HepG2 (cell line): ENCODE measurements around the gene RBCK1. TPM values are rescaled to one million over a fixed set of nuclear protein-coding genes. Genes with fewer than 3 reads are reported as not detected.

ENCODE experiments used
- KLF11 ChIP-seq: IDR thresholded peaks from 2 replicates; pipeline ENCODE4 v1.6.1; 2016; ENCODE audit warnings: missing compliant biosample characterization
- KMT2B ChIP-seq: IDR thresholded peaks from 2 replicates; pipeline ENCODE4 v1.6.1; 2016; ENCODE audit warnings: missing genetic modification reagents, missing compliant biosample characterization
- MIER3 ChIP-seq: IDR thresholded peaks from 2 replicates; pipeline ENCODE4 v1.6.1; 2016; ENCODE audit warnings: missing compliant biosample characterization, borderline replicate concordance
- MYNN ChIP-seq: sonication (generic); formaldehyde crosslinking; IDR thresholded peaks from 2 replicates; pipeline ENCODE4 v1.4.0; 2020; ENCODE audit warnings: mild to moderate bottlenecking, low read depth, missing genetic modification reagents
- PITX1 ChIP-seq: sonication (generic); formaldehyde crosslinking; IDR thresholded peaks from 2 replicates; pipeline ENCODE4 v1.5.1; 2020; ENCODE audit warnings: mild to moderate bottlenecking, missing genetic modification reagents
- RFX5 ChIP-seq: IDR thresholded peaks from 2 replicates; pipeline ENCODE4 v1.6.1; 2011; ENCODE audit warnings: low read depth, low read length, improper control_type of control experiment
- SALL2 ChIP-seq: sonication (generic); formaldehyde crosslinking; IDR thresholded peaks from 2 replicates; pipeline ENCODE4 v1.8.1; 2023; ENCODE audit warnings: mild to moderate bottlenecking, missing genetic modification reagents, inconsistent platforms
- SP1 ChIP-seq, 2 experiments: fragments of 450-650 bp in 1 of 2; sonication (generic) in 1 of 2; formaldehyde crosslinking in 1 of 2; IDR thresholded peaks; 2 replicates each; pipeline versions ENCODE4 v1.4.0 to v1.6.1; 2016 to 2020; ENCODE audit warnings: missing genetic modification reagents in 1 of 2
- STAG1 ChIP-seq: sonication (generic); formaldehyde crosslinking; IDR thresholded peaks from 2 replicates; pipeline ENCODE4 v1.4.0; 2020; ENCODE audit warnings: missing genetic modification reagents
- ZBTB14 ChIP-seq: sonication (generic); formaldehyde crosslinking; IDR thresholded peaks from 2 replicates; pipeline ENCODE4 v1.4.0; 2020; ENCODE audit warnings: missing genetic modification reagents
- ZBTB43 ChIP-seq: sonication (generic); formaldehyde crosslinking; conservative IDR thresholded peaks from 2 replicates; pipeline ENCODE4 v1.4.0; 2020; ENCODE audit warnings: missing genetic modification reagents
- ZBTB44 ChIP-seq: sonication (generic); formaldehyde crosslinking; IDR thresholded peaks from 2 replicates; pipeline ENCODE4 v1.4.0; 2020; ENCODE audit warnings: missing genetic modification reagents
- ZNF280B ChIP-seq: sonication (generic); formaldehyde crosslinking; IDR thresholded peaks from 2 replicates; pipeline ENCODE4 v1.5.0; 2020; ENCODE audit warnings: missing genetic modification reagents, mild to moderate bottlenecking, borderline replicate concordance
- ZNF281 ChIP-seq: sonication (generic); formaldehyde crosslinking; IDR thresholded peaks from 2 replicates; pipeline ENCODE4 v1.4.0; 2020; ENCODE audit warnings: missing genetic modification reagents, borderline replicate concordance
- ZNF710 ChIP-seq: sonication (generic); formaldehyde crosslinking; IDR thresholded peaks from 2 replicates; pipeline ENCODE4 v1.5.0; 2020; ENCODE audit warnings: mild to moderate bottlenecking, missing genetic modification reagents, borderline replicate concordance
- ZNF740 ChIP-seq: sonication (generic); formaldehyde crosslinking; IDR thresholded peaks from 2 replicates; pipeline ENCODE4 v1.4.0; 2020; ENCODE audit warnings: missing genetic modification reagents
- polyA plus RNA-seq, 8 experiments: library from polyadenylated mRNA; depleted of rRNA in 3 of 8; stranded (reverse) in 7 of 8; unstranded in 1 of 8; fragments of >200 nt; fragmentation: Illumina TruSeq in 4 of 8; extraction: Trizol in 4 of 8; gene quantifications; 2 replicates each; pipeline versions ENCODE4 v1.2.1 to v1.2.3, GENCODE V29; 2011 to 2016; ENCODE audit warnings: low read depth in 4 of 8, missing spikeins in 1 of 8, mixed read lengths in 1 of 8; ENCODE audit not compliant: insufficient read depth in 1 of 8
- total RNA-seq, 5 experiments: library from RNA; depleted of rRNA; stranded (reverse); fragments of >200 nt; fragmentation: Illumina TruSeq; extraction: Trizol; gene quantifications; 2 replicates each; pipeline ENCODE4 v1.2.3, GENCODE V29; 2016; ENCODE audit warnings: low read depth in 1 of 5

RBCK1 gene
- total and polyA plus RNA-seq, 2 of the 13 experiments (the other 11 are each of a cell fraction or from before 2014, with no cell fraction given): 149 to 215 TPM

GRCh38 chr20:401682-402495 is 6.2 kb upstream of the RBCK1 start (continued):
- TF ChIP-seq ZBTB44: no peak
- peak; percentile 98 for TF ChIP-seq MIER3 (CRISPR knock-in tag)
- TF ChIP-seq ZNF710 (CRISPR knock-in tag): peak; percentile 48; the same call in 1 of the 2 replicates
- TF ChIP-seq RFX5: peak; percentile 51; the same call in 1 of the 2 replicates
- no peak for TF ChIP-seq ZBTB43 (CRISPR knock-in tag)
- TF ChIP-seq ZNF281 (CRISPR knock-in tag): peak; percentile 95
- TF ChIP-seq ZNF280B (CRISPR knock-in tag): no peak
- TF ChIP-seq KMT2B: peak; percentile 55; the same call in 1 of the 2 replicates
- 0 out of 2 replicates have a peak, but pooled peaks have one; percentile 33 for TF ChIP-seq MYNN (CRISPR knock-in tag)
- TF ChIP-seq KLF11 (CRISPR knock-in tag): peak; percentile 73
- TF ChIP-seq PITX1 (CRISPR knock-in tag): no peak; the same call in 1 of the 2 replicates
- no peak for TF ChIP-seq SP1 (IDR thresholded peaks at IDR 0.05)
- no peak; the same call in 1 of the 2 replicates for TF ChIP-seq SP1 (CRISPR knock-in tag; IDR thresholded peaks at IDR 0.05)
- TF ChIP-seq ZBTB14 (CRISPR knock-in tag): no peak
- TF ChIP-seq SALL2 (CRISPR knock-in tag): peak; percentile 77; the same call in 1 of the 2 replicates
- TF ChIP-seq ZNF740 (CRISPR knock-in tag): no peak
- no peak for TF ChIP-seq STAG1 (CRISPR knock-in tag)
